Suppressor macrophage treated with lipopolysaccharide for 4 hours (primary cell): ENCODE measurements around the gene ALDH3B2.
"Not testable (repeated sequence)": the region's sequence is repeated elsewhere in the genome, so short reads cannot be mapped to it uniquely, and the experiment has no call there.

Experiments used
- DNase-seq: peaks from one replicate; pipeline ENCODE4 v3.0.0-alpha.2; 2020

ALDH3B2 gene

GRCh38 chr11:67682126-67683034, 8.0 kb upstream of the ALDH3B2 start:
- not testable (repeated sequence) for DNase-seq

GRCh38 chr11:67680696-67681470, 6.5 kb upstream of the ALDH3B2 start:
- DNase-seq: no peak

GRCh38 chr11:67675058-67675747, 780 bp upstream of the ALDH3B2 start:
- DNase-seq: no peak

DNA sequence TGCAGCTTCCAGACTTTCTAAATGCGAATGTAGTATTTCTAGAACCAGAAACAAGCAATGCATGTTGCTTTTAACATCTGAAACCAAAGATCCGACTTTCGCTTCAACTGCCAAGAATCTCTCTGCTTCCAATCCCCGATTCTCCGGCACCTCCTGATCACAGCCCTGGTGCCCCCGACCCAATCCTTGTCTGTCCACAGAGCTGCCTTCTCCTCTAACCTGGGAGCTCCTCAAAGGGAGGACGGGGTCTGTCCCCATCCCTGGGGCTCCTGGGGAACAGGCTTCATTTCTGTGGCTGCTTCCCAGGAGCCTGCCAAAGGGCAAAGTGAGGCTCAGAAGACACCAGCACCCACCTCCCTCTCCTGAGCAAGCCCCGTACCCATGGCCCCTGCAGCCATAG, 521 bp downstream of the ALDH3B2 start:
- DNase-seq: no peak

DNA sequence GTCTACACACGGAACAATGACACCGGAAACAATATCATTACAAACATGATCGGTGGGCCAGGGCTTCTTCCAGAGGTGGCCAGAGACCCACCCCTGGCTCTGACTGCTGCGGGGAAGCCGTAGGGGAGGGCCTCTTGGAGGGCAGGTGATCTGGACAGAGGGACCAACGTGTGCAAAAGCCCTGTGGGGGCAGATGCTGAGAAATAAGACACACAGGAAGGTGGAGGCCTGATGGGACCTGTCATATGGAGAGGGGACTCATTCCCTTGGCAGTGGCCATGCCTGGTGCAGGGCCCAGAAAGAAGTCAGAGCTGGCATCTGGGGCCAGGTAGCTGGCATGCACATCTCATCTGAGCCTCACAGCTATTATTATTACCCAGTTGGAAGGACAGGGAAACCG, 1.1 kb downstream of the ALDH3B2 start:
- DNase-seq: no peak

GRCh38 chr11:67671211-67671520, 3.3 kb downstream of the ALDH3B2 start:
- no peak for DNase-seq

GRCh38 chr11:67670316-67671210, 3.9 kb downstream of the ALDH3B2 start:
- DNase-seq: no peak

DNA sequence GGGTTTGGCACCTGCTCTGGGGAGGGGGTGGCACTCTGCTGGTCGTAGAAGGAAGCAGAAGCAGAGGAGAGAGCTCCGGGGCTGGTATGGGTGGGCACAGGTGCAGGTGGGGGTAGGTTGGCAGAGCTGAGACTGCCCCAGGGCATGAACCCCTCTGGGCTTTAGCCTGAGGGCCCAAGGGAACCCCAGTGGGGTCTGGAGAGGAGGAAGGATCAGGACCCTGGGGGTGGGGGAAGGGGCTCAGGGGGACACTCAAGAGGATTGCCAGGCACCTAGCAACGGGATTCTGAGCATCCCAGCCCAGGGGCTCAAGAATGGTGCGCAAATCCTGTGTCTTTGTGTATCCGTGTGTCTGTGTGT, 6.3 kb downstream of the ALDH3B2 start:
- DNase-seq: no peak

DNA sequence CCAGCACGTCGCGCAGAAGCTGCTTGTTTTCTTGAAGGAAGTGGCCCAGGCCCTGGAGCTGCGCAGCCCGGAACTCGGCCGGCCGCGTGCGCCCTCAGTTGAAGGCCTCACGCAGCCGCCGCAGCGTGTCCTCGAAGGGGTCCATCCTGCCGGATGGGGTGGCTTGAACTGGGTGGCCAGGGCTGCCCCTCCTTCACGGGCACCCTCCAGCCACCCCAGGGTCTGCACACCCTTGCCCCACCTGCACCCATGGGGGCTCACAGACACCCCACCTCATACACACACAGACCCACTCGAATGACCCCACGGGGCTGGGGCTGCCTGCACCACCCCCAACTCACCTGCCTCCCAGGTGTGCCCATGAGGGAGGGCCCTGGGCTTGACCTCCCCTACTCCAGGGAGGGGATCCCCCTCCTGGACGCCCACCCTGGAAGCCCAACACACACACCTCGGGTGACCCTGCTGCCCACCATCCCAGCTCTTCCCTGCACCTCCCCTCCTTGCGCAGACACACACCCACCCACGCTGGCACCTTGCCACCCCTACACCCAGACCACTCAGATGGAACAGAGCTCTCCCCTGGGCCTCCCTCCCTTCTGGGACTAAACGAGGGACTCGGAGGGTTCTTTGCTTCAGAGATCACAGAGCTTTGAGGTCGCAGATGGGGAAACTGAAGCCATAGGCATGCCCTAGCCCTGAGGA, 6.8 kb downstream of the ALDH3B2 start:
- no peak for DNase-seq

DNA sequence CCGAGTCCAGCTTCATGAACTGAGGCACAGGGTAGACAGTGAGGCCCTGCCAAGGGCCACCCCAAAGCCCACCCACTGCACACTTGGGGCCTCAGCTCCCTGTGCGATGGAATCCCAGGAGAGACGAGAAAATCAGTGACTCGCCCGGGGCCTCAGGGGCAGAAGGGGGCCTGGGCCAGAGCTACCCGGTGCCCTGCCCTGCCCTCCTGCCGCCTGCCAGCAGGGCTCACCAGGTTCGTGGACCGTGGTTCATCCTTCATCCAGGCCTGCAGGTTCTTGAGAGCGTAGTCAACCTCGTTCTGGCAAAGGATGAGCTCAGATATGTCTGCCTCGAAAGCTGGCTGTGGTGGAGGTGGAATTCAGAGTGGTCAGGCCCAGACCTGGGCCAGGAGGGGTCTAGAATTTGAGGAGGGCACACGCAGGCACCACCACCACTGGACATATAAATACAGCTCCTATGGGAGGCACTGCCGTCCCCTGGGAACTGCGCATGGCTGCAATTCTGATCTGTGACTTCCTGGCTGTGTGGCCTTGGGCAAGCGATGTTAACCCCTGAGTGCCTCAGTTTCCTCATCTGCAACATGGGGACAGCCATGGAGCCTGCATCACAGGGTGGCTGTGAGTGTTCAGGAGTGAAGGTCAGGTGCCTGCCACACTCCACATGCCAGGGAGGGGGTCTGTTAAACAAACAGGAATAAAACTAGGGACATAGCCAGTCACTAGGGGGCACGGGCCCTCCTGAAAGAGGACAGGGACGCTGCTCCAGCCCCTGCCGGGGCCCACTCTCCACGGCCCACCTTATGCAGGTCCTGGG, 7.5 kb downstream of the ALDH3B2 start:
- DNase-seq: no peak

GRCh38 chr11:67666303-67666645, 8.1 kb downstream of the ALDH3B2 start:
- DNase-seq: no peak

GRCh38 chr11:67665541-67666302, 8.7 kb downstream of the ALDH3B2 start:
- DNase-seq: no peak

DNA sequence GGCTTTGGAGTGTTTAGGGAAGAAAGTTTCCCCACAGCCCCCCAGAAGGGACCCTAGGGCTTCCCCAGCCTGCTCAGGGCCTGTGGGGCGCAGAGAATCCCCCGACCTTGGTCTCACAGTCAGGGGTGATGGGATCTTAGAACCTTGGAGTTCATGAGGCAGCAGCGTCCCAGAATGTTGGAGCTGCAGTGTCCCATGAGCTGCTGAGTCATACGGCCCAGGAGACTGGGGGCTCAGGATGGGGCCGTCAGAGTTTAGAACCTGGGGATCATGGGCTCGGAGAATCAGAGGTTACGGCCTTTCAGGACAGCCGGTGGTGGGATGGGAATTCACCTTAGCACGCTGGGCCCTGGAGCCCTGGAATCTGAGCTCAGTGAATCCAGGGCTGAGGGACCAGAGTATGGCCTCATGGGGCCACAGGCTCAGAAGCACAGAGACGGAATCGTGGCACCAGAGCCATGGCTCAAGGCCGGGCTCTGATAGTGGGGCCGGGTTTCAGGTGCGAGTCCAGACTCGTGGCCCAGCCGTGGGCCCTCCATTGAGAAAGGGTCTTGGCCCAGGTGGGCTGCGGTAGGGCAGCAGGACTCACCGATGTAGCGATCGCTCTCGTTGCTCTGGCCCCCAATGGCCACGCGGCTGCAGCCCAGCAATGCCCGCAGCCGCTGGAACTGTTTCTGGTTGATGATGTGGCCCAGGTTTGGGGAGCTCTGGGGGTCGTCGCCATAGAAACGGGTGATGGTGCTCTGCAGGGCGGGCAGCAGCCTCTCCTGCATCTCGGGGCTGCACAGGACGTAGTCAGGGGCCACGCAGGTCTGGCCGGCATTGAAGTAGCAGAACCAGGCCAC, 9.5 kb downstream of the ALDH3B2 start:
- DNase-seq: no peak

DNA sequence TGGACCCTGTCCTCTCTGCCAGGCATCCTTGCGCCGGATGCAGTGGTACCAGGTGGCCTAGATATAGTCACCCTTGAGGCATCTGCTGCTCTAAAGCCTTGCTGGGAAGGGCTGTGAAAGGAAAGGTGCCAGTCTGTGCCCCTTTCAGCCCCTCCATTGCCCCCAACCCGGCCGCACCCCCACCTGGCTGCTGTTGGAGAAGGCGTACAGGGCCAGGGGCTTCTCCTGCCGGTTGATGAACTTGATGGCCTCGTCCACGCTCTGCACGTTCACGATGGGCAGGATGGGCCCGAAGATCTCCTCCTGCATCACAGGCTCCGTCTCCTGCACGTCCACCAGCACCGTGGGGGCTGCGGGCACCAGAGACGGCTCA, 10.2 kb downstream of the ALDH3B2 start:
- DNase-seq: no peak

DNA sequence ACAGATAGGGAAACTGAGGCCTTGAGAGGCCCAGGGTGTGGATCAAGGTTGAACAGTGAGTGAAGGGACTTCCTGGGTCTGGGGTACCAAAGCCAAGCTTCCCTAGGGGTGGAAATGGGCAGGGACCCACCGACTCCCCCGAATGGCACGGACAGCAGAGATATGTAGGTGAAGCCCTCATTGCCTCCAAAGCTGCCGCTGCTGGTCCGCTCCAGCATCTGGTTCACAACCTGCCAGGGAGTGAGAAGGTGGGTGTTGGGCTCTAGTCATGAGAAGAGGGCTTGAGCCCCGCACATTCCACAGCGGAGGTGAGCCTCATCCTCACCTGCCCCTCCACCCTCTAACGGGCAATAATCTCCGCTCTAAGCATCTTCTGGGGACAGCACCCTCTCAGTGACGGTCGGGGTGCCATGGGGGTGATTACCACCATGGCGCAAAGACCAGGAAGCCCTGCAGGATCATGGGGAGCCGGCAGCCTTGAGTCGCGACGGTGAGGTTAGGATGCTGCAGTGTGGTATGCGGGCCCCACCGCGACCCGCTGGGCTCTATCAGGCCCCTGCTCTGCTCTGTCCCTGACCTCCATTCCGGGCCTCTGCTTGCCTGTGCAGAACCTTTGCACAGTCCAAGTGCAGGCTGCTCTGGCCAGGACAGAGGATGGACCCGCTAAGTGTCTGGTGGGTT, 10.8 kb downstream of the ALDH3B2 start:
- DNase-seq: no peak

DNA sequence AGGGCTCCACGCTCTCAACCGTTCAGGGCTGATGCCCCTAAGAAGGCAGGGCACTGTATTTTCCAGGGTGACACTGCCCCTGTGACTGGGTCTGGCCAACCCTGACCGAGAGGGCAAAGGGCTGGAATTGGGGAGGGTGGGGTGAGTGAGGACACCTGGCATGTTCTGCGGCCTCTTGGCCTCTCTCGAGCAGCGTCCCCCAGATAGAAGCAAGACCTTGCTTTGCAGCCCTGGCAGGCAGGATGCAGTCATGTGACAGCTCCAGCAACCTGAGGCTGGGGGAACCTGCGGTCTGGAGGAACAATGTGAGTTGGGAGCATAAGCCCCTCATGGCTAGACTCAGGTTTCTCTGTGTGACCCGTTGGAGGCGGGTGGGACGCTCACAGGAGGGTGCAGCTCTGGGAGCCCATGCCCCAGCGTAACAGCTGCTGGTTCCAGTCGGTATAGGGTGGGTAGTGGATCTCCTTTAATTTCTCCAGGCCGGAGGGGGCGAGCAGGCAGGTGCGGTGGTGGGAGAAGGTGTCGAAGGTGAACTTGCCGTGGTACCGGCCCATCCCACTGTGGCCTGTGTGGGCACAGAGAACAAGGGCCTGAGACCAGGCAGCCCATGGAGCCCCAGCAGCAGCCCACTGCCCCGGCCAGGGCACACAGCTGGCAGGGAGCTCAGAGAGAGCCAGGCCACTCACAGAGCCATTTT, 11.4 kb downstream of the ALDH3B2 start:
- DNase-seq: no peak

DNA sequence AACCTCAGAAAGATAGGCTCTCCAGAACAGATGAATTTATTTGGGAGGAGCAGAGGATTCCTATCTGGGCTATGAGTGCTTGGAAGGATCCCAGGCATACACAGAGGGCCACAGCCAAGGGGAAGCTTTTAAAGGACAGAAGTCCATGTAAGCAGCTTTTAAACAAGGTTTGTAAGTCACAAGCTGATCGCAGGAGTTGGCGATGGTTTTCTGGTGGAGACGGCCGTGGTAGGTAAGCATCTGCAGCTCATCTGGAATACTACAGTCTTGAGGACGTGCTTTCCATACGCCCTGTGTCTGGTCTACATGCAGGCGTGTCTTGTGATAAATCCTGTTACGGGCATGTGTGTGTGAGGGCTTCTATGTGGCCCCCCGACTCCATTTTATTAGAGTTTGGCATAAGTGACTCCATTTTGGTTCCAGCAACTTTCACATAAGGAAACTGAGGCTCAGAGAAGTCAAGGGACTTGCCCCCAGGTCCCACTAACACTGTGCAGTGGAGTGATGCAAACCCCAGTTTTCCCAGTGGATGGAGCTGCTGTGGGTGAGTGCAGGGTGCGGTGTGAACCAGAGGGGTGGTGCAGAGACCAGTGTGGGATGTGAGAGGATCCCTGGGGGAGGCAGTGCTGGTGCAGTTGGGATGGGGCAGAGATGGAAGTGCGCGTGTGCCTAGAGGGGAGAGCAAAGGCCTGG, 12.1 kb downstream of the ALDH3B2 start:
- no peak for DNase-seq

DNA sequence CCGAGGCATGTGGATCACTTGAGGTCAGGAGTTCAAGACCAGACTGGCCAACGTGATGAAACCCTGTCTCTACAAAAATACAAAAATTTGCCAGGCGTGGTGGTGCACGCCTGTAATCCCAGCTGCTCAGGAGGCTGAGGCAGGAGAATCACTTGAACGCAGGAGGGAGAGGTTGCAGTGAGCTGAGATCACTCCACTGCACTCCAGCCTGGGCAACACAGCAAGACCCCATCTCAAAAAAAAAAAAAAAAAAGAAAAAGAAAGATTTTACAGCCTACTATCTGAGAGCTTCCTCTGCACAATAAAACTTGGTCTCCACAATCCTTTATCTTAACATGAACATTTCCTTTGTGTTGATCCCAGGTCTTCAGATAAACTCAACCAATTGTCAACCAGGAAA, 13.7 kb downstream of the ALDH3B2 start:
- not testable (repeated sequence) for DNase-seq
